Fibroblast of gingiva (primary cell): ENCODE results near the gene HACL1.
"Not testable (repeated sequence)": the region's sequence is repeated elsewhere in the genome, so short reads cannot be mapped to it uniquely, and the experiment has no call there.

Experiments used
- DNase-seq: peaks from one replicate; pipeline ENCODE4 v3.0.0-alpha.2; 2011; ENCODE audit warnings: low read depth

Gene HACL1

GRCh38 chr3:15629860-15630597 lies 28.7 kb upstream of the HACL1 start:
- DNase-seq = peak; percentile 81

- no peak for DNase-seq
These were observed 27.6 kb upstream of the HACL1 start for GRCh38 chr3:15628967-15629366.

- no peak for DNase-seq
These were observed 22.4 kb upstream of the HACL1 start for GRCh38 chr3:15623535-15624440.

GRCh38 chr3:15619659-15620464 lies 18.5 kb upstream of the HACL1 start:
- DNase-seq = not testable (repeated sequence)

- DNase-seq = peak; percentile 34
These were observed 14.7 kb upstream of the HACL1 start for GRCh38 chr3:15616053-15616452.

GRCh38 chr3:15614958-15615357 lies 13.6 kb upstream of the HACL1 start:
- DNase-seq = no peak

GRCh38 chr3:15612001-15612400 lies 10.6 kb upstream of the HACL1 start:
- no peak for DNase-seq

- no peak for DNase-seq
These were observed 9.6 kb upstream of the HACL1 start for GRCh38 chr3:15611018-15611417.

GRCh38 chr3:15610082-15610759 lies 8.9 kb upstream of the HACL1 start:
- peak; percentile 90 for DNase-seq

- peak; percentile 65 for DNase-seq
These were observed 5.1 kb upstream of the HACL1 start for GRCh38 chr3:15606434-15606891.

- not testable (repeated sequence) for DNase-seq
These were observed 3.2 kb upstream of the HACL1 start for GRCh38 chr3:15604584-15604983.

GRCh38 chr3:15602816-15603215 lies 1.4 kb upstream of the HACL1 start:
- DNase-seq = not testable (repeated sequence)

GRCh38 chr3:15602146-15602536 lies 772 bp upstream of the HACL1 start:
- no peak for DNase-seq

GRCh38 chr3:15601046-15601398 lies 347 bp downstream of the HACL1 start:
- DNase-seq = no peak

GRCh38 chr3:15595955-15596354 lies 5.4 kb downstream of the HACL1 start:
- DNase-seq = no peak

GRCh38 chr3:15592968-15593367 lies 8.4 kb downstream of the HACL1 start:
- no peak for DNase-seq

GRCh38 chr3:15591928-15592327 lies 9.4 kb downstream of the HACL1 start:
- no peak for DNase-seq

GRCh38 chr3:15591242-15591641 lies 10.1 kb downstream of the HACL1 start:
- DNase-seq = no peak

GRCh38 chr3:15585111-15585845 lies 16.1 kb downstream of the HACL1 start:
- peak; percentile 56 for DNase-seq

- no peak for DNase-seq
These were observed 19.6 kb downstream of the HACL1 start for GRCh38 chr3:15581471-15582394.
